ENCODE results near the gene FAM83D. TPM values are rescaled to one million over a fixed set of nuclear protein-coding genes. Genes with fewer than 3 reads are reported as not detected.

Gene FAM83D
- total RNA-seq, 1 donor from 2014 or later: 73.9 TPM

DNA sequence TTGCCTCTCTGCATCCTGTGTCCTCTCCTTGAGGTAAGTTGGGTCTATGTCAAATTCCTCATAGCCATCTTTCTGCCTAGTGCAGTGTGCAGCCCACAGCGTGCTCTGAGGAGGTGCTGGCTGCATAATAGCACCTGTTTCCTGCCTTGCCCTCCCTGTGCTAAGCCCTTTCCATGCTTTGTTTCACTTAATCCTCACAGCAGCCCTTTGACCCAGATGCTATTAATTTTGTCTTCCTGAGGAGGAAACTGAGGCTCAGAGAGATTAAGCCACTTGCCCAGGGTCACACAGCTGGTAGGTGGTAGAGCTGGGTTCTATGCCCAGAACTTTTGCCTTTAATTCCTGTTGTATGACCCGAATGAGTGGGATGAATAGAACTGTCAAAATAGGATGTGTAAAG is 13.5 kb downstream of the FAM83D start:
- peaks cover 36% of the 10 kb centered on the region for H3K36me3 Mint-ChIP-seq
- Histone ChIP-seq H3K27ac (no peak overlapping the region), H3F3A (ENCODE audit: low read depth) (peaks cover 4% of the 10 kb centered on the region), H3K36me3 (peaks cover 9% of the 10 kb centered on the region), H3K27me3 (no peaks in the 10 kb centered on the region), H3K9me3 (ENCODE audit: low read depth) (no peaks in the 10 kb centered on the region), H2AFZ (replicated peaks) (no peak overlapping the region), H4K20me1 (ENCODE audit: low read depth) (peaks cover 93% of the 10 kb centered on the region), H3K4me3 (no peak overlapping the region), H3K79me2 (ENCODE audit: low read depth) (peaks cover 96% of the 10 kb centered on the region), H3K9ac (no peak overlapping the region), H3K4me1 (peaks cover 31% of the 10 kb centered on the region), H3K4me2 (peak overlapping the region; percentile 21)
- peaks cover 25% of the 10 kb centered on the region for H3K4me1 Mint-ChIP-seq
- no peak for TF ChIP-seq EZH2 (IDR thresholded peaks at IDR 0.05)
- TF ChIP-seq EZH2phosphoT487 (IDR thresholded peaks at IDR 0.05): no peak
- TF ChIP-seq, protein P1, sequence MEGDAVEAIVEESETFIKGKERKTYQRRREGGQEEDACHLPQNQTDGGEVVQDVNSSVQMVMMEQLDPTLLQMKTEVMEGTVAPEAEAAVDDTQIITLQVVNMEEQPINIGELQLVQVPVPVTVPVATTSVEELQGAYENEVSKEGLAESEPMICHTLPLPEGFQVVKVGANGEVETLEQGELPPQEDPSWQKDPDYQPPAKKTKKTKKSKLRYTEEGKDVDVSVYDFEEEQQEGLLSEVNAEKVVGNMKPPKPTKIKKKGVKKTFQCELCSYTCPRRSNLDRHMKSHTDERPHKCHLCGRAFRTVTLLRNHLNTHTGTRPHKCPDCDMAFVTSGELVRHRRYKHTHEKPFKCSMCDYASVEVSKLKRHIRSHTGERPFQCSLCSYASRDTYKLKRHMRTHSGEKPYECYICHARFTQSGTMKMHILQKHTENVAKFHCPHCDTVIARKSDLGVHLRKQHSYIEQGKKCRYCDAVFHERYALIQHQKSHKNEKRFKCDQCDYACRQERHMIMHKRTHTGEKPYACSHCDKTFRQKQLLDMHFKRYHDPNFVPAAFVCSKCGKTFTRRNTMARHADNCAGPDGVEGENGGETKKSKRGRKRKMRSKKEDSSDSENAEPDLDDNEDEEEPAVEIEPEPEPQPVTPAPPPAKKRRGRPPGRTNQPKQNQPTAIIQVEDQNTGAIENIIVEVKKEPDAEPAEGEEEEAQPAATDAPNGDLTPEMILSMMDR (IDR thresholded peaks at IDR 0.05): no peak
- no peak for DNase-seq (ENCODE audit: low spot score)
- no peak overlapping the region for H3K27ac Mint-ChIP-seq
- no peak overlapping the region for H3K4me3 Mint-ChIP-seq
- H3K9me3 Mint-ChIP-seq: no peaks in the 10 kb centered on the region
- H3K27me3 Mint-ChIP-seq (ENCODE audit: insufficient read depth, low read depth): peaks cover 2% of the 10 kb centered on the region

DNA sequence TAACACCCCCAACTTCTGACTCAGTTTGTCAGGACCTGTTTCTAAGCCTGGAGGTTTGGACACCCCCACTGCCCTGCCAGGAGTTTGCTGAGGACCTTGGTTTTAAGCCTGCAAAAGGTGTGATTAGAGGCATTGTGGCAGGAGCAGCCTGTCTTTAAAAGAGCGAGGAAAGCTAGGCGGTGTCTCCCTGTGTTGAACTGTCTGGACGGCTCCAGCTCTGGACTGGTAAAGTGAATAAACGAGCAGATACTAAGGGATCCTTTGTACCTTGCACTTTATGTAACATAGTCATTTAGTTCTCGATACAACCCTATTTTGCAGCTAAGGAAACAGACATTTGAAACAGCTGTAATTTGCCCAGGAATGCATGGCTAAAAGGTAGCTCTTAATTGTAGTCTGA is 14.4 kb downstream of the FAM83D start:
- H3K27ac Mint-ChIP-seq: no peak overlapping the region
- Histone ChIP-seq H3K4me2 (no peak overlapping the region), H4K20me1 (ENCODE audit: low read depth) (peaks cover 87% of the 10 kb centered on the region), H3K79me2 (ENCODE audit: low read depth) (peaks cover 95% of the 10 kb centered on the region), H3K9me3 (ENCODE audit: low read depth) (no peaks in the 10 kb centered on the region), H3F3A (ENCODE audit: low read depth) (peaks cover 4% of the 10 kb centered on the region), H2AFZ (replicated peaks) (no peak overlapping the region), H3K9ac (no peak overlapping the region), H3K27ac (peak overlapping the region; percentile 29), H3K4me3 (no peak overlapping the region), H3K27me3 (no peaks in the 10 kb centered on the region), H3K36me3 (peaks cover 9% of the 10 kb centered on the region), H3K4me1 (peaks cover 31% of the 10 kb centered on the region)
- TF ChIP-seq EZH2 (IDR thresholded peaks at IDR 0.05) (no peak), EZH2phosphoT487 (IDR thresholded peaks at IDR 0.05) (no peak)
- TF ChIP-seq, protein P1 (IDR thresholded peaks at IDR 0.05): no peak
- peaks cover 2% of the 10 kb centered on the region for H3K27me3 Mint-ChIP-seq (ENCODE audit: insufficient read depth, low read depth)
- H3K4me3 Mint-ChIP-seq: no peak overlapping the region
- H3K36me3 Mint-ChIP-seq: peaks cover 41% of the 10 kb centered on the region
- DNase-seq (ENCODE audit: low spot score): no peak
- H3K9me3 Mint-ChIP-seq: no peaks in the 10 kb centered on the region
- peaks cover 25% of the 10 kb centered on the region for H3K4me1 Mint-ChIP-seq

DNA sequence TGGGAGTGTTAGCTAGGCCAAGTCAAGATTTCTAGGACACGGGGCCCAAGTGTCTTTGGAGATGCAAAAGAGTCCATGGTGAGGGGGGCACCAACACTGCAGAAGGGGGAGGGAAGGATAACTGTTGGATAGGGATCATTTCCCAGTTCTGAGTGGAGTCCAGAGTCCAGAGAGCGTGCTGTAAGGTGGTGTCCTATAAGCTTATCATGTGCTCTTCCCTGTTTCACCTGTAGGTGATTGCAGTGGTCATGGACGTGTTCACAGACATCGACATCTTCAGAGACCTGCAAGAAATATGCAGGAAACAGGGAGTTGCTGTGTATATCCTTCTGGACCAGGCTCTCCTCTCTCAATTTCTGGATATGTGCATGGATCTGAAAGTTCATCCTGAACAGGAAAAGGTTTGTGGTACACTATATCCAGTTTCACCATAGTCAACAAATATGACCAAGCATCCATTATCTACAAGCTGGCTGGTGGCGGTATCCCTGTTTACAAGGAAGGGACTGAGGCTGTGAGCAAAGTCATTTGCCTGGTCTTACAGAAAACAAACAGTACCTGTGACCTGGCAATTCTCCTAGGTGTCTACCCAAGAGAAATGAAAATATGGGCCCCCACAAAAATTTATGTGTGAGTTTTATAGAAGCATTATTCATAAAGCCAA is 15.6 kb downstream of the FAM83D start:
- peaks cover 40% of the 10 kb centered on the region for H3K36me3 Mint-ChIP-seq
- H3K27me3 Mint-ChIP-seq (ENCODE audit: insufficient read depth, low read depth): peaks cover 2% of the 10 kb centered on the region
- H2AFZ ChIP-seq (replicated peaks): no peak overlapping the region
- no peak overlapping the region for H3K4me3 Mint-ChIP-seq
- H3K4me1 ChIP-seq: peaks cover 31% of the 10 kb centered on the region
- no peaks in the 10 kb centered on the region for H3K9me3 ChIP-seq (ENCODE audit: low read depth)
- peaks cover 87% of the 10 kb centered on the region for H4K20me1 ChIP-seq (ENCODE audit: low read depth)
- H3K27me3 ChIP-seq: no peaks in the 10 kb centered on the region
- H3K36me3 ChIP-seq: peaks cover 15% of the 10 kb centered on the region
- no peak overlapping the region for H3K4me3 ChIP-seq
- no peak for DNase-seq (ENCODE audit: low spot score)
- H3K27ac Mint-ChIP-seq: no peak overlapping the region
- H3K9me3 Mint-ChIP-seq: no peaks in the 10 kb centered on the region
- no peak overlapping the region for H3K4me2 ChIP-seq
- no peak overlapping the region for H3K9ac ChIP-seq
- TF ChIP-seq, protein P1 (IDR thresholded peaks at IDR 0.05): no peak
- no peak for TF ChIP-seq EZH2phosphoT487 (IDR thresholded peaks at IDR 0.05)
- TF ChIP-seq EZH2 (IDR thresholded peaks at IDR 0.05): no peak
- peaks cover 4% of the 10 kb centered on the region for H3F3A ChIP-seq (ENCODE audit: low read depth)
- H3K4me1 Mint-ChIP-seq: peaks cover 25% of the 10 kb centered on the region
- no peak overlapping the region for H3K27ac ChIP-seq
- H3K79me2 ChIP-seq (ENCODE audit: low read depth): peaks cover 93% of the 10 kb centered on the region

Data from neural progenitor cell (in vitro differentiated cells).